OCI-LY3 (cell line): Measurements from ENCODE around the gene CHPT1.

ENCODE experiments used
- H2AFZ ChIP-seq: fragments of 200-600, 300-600 bp; shearing (Covaris generic); 2 replicates; pipeline ENCODE4 v1.6.0; 2014; ENCODE audit warnings: antibody characterized with exemption, low read depth, low read length
- H3K27ac ChIP-seq: fragments of 200-600, 300-600 bp; sonication (generic); 2 replicates; pipeline ENCODE4 v1.5.1; 2014; ENCODE audit warnings: mild to moderate bottlenecking, low read length, moderate library complexity, mixed read lengths
- H3K27me3 ChIP-seq: fragments of 200-600, 300-600 bp; sonication (generic); 2 replicates; pipeline ENCODE4 v1.6.1; 2014; ENCODE audit warnings: low read depth, low read length, mixed read lengths
- H3K36me3 ChIP-seq: fragments of 200-600, 300-600 bp; sonication (generic); replicated peaks from 2 replicates; pipeline ENCODE3; 2014; ENCODE audit warnings: low read depth, low read length, mixed read lengths
- H3K4me1 ChIP-seq: fragments of 300-600, 200-600 bp; sonication (generic); 2 replicates; pipeline ENCODE4 v1.6.1; 2014; ENCODE audit warnings: low read length, mixed read lengths
- H3K4me2 ChIP-seq: fragments of 200-600, 300-600 bp; sonication (generic); 2 replicates; pipeline ENCODE4 v1.6.1; 2014; ENCODE audit warnings: low read length, mixed read lengths
- H3K4me3 ChIP-seq: fragments of 300-600, 200-600 bp; sonication (generic); 2 replicates; pipeline ENCODE4 v1.5.1; 2014; ENCODE audit warnings: antibody characterized with exemption, mild to moderate bottlenecking, low read length, moderate library complexity
- H3K79me2 ChIP-seq: fragments of 300-600, 200-600 bp; shearing (Covaris generic); 2 replicates; pipeline ENCODE4 v1.6.1; 2014; ENCODE audit warnings: mild to moderate bottlenecking, low read length, mixed read lengths
- H3K9ac ChIP-seq: fragments of 300-600, 200-600 bp; shearing (Covaris generic); 2 replicates; pipeline ENCODE4 v1.6.0; 2014; ENCODE audit warnings: mild to moderate bottlenecking, low read length, moderate library complexity
- H3K9me3 ChIP-seq: fragments of 200-600, 300-600 bp; shearing (Covaris generic); 2 replicates; pipeline ENCODE4 v1.6.1; 2014; ENCODE audit warnings: low read length, mixed read lengths; ENCODE audit not compliant: insufficient read depth
- H4K20me1 ChIP-seq: fragments of 200-600, 300-600 bp; sonication (generic); 2 replicates; pipeline ENCODE4 v1.6.1; 2016; ENCODE audit warnings: low read length, mixed read lengths; ENCODE audit not compliant: insufficient read depth
- CTCF ChIP-seq: fragments of 200-600, 300-600 bp; sonication (generic); IDR thresholded peaks from 2 replicates; pipeline ENCODE4 v1.5.1; 2014; ENCODE audit warnings: antibody characterized with exemption, low read length, low read depth
- EZH2phosphoT487 ChIP-seq: fragments of 200-600 bp; shearing (Covaris generic); IDR thresholded peaks from 2 replicates; pipeline ENCODE4 v1.6.1; 2018; ENCODE audit warnings: antibody characterized with exemption, mixed run types, low read depth

The CHPT1 gene

GRCh38 chr12:101686176-101686575 is 11.3 kb upstream of the CHPT1 start:
- no peak overlapping the region for H2AFZ ChIP-seq
- no peaks in the 10 kb centered on the region for H4K20me1 ChIP-seq
- peaks cover 22% of the 10 kb centered on the region for H3K27me3 ChIP-seq
- no peak overlapping the region for H3K9ac ChIP-seq
- no peak overlapping the region for H3K4me2 ChIP-seq
- H3K9me3 ChIP-seq: no peaks in the 10 kb centered on the region
- no peaks in the 10 kb centered on the region for H3K36me3 ChIP-seq
- H3K4me3 ChIP-seq: no peak overlapping the region
- H3K4me1 ChIP-seq: no peaks in the 10 kb centered on the region
- H3K79me2 ChIP-seq: no peaks in the 10 kb centered on the region
- H3K27ac ChIP-seq: no peak overlapping the region
- TF ChIP-seq CTCF (no peak), EZH2phosphoT487 (no peak)

GRCh38 chr12:101690544-101691098 is 6.8 kb upstream of the CHPT1 start:
- no peaks in the 10 kb centered on the region for H3K9me3 ChIP-seq
- no peak overlapping the region for H2AFZ ChIP-seq
- no peak overlapping the region for H3K4me3 ChIP-seq
- H3K36me3 ChIP-seq: no peaks in the 10 kb centered on the region
- H3K9ac ChIP-seq: no peak overlapping the region
- H3K4me1 ChIP-seq: no peaks in the 10 kb centered on the region
- H3K4me2 ChIP-seq: no peak overlapping the region
- no peaks in the 10 kb centered on the region for H4K20me1 ChIP-seq
- TF ChIP-seq CTCF (no peak), EZH2phosphoT487 (no peak)
- 0 out of 2 replicates have a peak, but pooled peaks cover 10% of the 10 kb centered on the region for H3K27me3 ChIP-seq
- no peak overlapping the region for H3K27ac ChIP-seq
- no peaks in the 10 kb centered on the region for H3K79me2 ChIP-seq

- H3K27ac ChIP-seq: no peak overlapping the region
- 0 out of 2 replicates have a peak, but pooled peaks cover 5% of the 10 kb centered on the region for H3K27me3 ChIP-seq
- H2AFZ ChIP-seq: no peak overlapping the region
- no peak overlapping the region for H3K9ac ChIP-seq
- no peaks in the 10 kb centered on the region for H4K20me1 ChIP-seq
- H3K9me3 ChIP-seq: no peaks in the 10 kb centered on the region
- H3K4me1 ChIP-seq: peaks cover 4% of the 10 kb centered on the region
- H3K36me3 ChIP-seq: no peaks in the 10 kb centered on the region
- no peak overlapping the region for H3K4me2 ChIP-seq
- TF ChIP-seq CTCF: no peak
- no peak for TF ChIP-seq EZH2phosphoT487
- H3K4me3 ChIP-seq: no peak overlapping the region
- no peaks in the 10 kb centered on the region for H3K79me2 ChIP-seq
Measured at GRCh38 chr12:101691503-101692096, 5.8 kb upstream of the CHPT1 start.

- no peak overlapping the region for H3K4me2 ChIP-seq
- no peak overlapping the region for H3K4me3 ChIP-seq
- TF ChIP-seq CTCF (no peak), EZH2phosphoT487 (no peak)
- H3K4me1 ChIP-seq: peaks cover 11% of the 10 kb centered on the region
- 0 out of 2 replicates have a peak, but pooled peaks cover 5% of the 10 kb centered on the region for H3K27me3 ChIP-seq
- H3K36me3 ChIP-seq: no peaks in the 10 kb centered on the region
- no peak overlapping the region for H3K27ac ChIP-seq
- no peak overlapping the region for H3K9ac ChIP-seq
- no peaks in the 10 kb centered on the region for H3K9me3 ChIP-seq
- no peak overlapping the region for H2AFZ ChIP-seq
- no peaks in the 10 kb centered on the region for H4K20me1 ChIP-seq
- no peaks in the 10 kb centered on the region; the same call in 1 of the 2 replicates for H3K79me2 ChIP-seq
Measured at GRCh38 chr12:101694297-101694848, 3.1 kb upstream of the CHPT1 start.
